ENCODE measurements around the gene NPFFR1. TPM values are rescaled to one million over a fixed set of nuclear protein-coding genes. Genes with fewer than 3 reads are reported as not detected.
"Not testable (repeated sequence)": the region's sequence is repeated elsewhere in the genome, so short reads cannot be mapped to it uniquely, and the experiment has no call there.

Gene NPFFR1
- total RNA-seq, 4 donors from 2014 or later: 0.16 TPM; not detected in 3

DNA sequence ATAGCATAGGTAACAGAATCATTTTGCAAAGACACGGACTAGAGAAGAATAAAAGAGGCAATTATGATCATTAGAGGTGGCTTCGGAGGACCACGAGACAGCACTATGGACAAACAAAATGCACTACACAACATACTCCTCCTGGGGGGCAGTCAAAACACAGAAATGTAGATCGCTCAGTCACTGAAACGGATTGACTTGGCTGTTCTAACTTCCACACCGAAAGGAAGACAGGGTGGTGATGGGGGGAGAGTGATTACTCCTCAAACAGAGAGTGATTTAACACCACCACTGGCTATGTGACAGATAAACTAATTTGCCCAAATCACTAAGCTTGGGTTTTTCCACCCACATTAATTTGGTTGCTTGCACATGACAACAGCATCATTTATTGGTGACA is 36.4 kb downstream of the NPFFR1 start:
- in situ Hi-C loops (cut with MboI; ENCODE audit: low pct_ligation_motif_present in 1 of 4, low pct_unique_long_range_greater_than_20kb in 1 of 4, low sequenced_read_pairs in 3 of 4) (no loop called here), intact Hi-C loops (cut with DNase I; ENCODE audit: low total_unique reads) (no loop called here)
- H3K27me3 ChIP-seq: no peaks in the 10 kb centered on the region
- 68 to 74% methylated on average over 6 of the region's 6 CpGs for WGBS, 2 donors (ENCODE audit: low coverage in 1 of 2)
- no peak overlapping the region for H3K27ac ChIP-seq
- no peaks in the 10 kb centered on the region for H3K4me1 ChIP-seq
- no peak for DNase-seq
- no peaks in the 10 kb centered on the region for H3K9me3 ChIP-seq
- H3K4me3 ChIP-seq: no peak overlapping the region
- no peaks in the 10 kb centered on the region for H3K36me3 ChIP-seq
- TF ChIP-seq, protein P1, sequence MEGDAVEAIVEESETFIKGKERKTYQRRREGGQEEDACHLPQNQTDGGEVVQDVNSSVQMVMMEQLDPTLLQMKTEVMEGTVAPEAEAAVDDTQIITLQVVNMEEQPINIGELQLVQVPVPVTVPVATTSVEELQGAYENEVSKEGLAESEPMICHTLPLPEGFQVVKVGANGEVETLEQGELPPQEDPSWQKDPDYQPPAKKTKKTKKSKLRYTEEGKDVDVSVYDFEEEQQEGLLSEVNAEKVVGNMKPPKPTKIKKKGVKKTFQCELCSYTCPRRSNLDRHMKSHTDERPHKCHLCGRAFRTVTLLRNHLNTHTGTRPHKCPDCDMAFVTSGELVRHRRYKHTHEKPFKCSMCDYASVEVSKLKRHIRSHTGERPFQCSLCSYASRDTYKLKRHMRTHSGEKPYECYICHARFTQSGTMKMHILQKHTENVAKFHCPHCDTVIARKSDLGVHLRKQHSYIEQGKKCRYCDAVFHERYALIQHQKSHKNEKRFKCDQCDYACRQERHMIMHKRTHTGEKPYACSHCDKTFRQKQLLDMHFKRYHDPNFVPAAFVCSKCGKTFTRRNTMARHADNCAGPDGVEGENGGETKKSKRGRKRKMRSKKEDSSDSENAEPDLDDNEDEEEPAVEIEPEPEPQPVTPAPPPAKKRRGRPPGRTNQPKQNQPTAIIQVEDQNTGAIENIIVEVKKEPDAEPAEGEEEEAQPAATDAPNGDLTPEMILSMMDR (IDR thresholded peaks at IDR 0.05): no peak
- TF ChIP-seq POLR2A (IDR thresholded peaks at IDR 0.05) (no peak), POLR2AphosphoS5 (IDR thresholded peaks at IDR 0.05) (no peak), EP300 (IDR thresholded peaks at IDR 0.05; ENCODE audit: low read depth) (no peak)

DNA sequence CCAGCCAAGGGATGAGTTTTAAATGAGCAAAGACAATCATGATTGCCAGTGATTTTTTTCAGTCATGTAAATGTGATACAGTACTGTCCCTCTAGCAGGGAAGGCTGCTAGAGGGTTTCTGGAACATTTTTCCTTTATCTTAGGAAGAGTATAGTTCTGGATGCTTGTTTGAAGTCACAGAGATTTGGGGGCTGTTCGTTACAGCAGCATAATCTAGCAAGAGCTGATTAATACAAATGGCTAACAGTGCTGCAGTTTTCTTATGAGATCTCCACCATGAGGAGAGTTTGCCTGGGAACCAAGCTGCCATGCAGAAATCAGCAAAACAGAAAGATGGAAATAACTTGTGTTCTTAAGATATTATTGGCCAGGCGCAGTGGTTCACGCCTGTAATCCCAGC is 42.7 kb downstream of the NPFFR1 start:
- in situ Hi-C loops (cut with MboI; ENCODE audit: low pct_ligation_motif_present in 1 of 4, low pct_unique_long_range_greater_than_20kb in 1 of 4, low sequenced_read_pairs in 3 of 4) (no loop called here), intact Hi-C loops (cut with DNase I; ENCODE audit: low total_unique reads) (no loop called here)
- Histone ChIP-seq H3K4me3 (no peak overlapping the region), H3K4me1 (no peaks in the 10 kb centered on the region), H3K27me3 (no peaks in the 10 kb centered on the region), H3K9me3 (no peaks in the 10 kb centered on the region), H3K36me3 (no peaks in the 10 kb centered on the region), H3K27ac (no peak overlapping the region)
- no peak for DNase-seq
- TF ChIP-seq, protein P1 (IDR thresholded peaks at IDR 0.05): no peak
- no peak for TF ChIP-seq POLR2A (IDR thresholded peaks at IDR 0.05)
- TF ChIP-seq EP300 (IDR thresholded peaks at IDR 0.05; ENCODE audit: low read depth): no peak
- TF ChIP-seq POLR2AphosphoS5 (IDR thresholded peaks at IDR 0.05): no peak
- 92 to 100% methylated on average over 3 of the region's 3 CpGs for WGBS, 2 donors (ENCODE audit: low coverage in 1 of 2)

DNA sequence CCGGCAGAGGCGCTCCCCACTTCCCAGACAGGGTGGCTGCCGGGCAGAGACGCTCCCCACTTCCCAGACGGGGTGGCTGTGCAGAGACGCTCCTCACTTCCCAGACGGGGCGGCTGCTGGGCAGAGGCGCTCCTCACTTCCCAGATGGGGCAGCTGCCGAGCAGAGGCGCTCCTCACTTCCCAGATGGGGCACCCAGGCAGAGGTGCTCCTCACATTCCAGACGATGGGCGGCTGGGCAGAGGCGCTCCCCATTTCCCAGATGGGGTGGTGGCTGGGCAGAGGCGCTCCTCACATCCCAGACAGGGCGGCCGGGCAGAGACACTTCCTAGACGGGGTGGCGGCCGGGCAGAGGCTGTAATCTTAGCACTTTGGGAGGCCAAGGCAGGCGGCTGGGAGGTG is 43.8 kb downstream of the NPFFR1 start:
- WGBS, 2 donors (ENCODE audit: low coverage in 1 of 2): 94% methylated on average over 9 of the region's 21 CpGs; no CpG with 5 or more reads in 1 of the 2 donors
- DNase-seq; H3K27ac ChIP-seq; H3K4me1 ChIP-seq; H3K36me3 ChIP-seq; H3K9me3 ChIP-seq; intact Hi-C loops (cut with DNase I; ENCODE audit: low total_unique reads); in situ Hi-C loops (cut with MboI; ENCODE audit: low pct_ligation_motif_present in 1 of 4, low pct_unique_long_range_greater_than_20kb in 1 of 4, low sequenced_read_pairs in 3 of 4); H3K27me3 ChIP-seq; H3K4me3 ChIP-seq: not testable (repeated sequence)

DNA sequence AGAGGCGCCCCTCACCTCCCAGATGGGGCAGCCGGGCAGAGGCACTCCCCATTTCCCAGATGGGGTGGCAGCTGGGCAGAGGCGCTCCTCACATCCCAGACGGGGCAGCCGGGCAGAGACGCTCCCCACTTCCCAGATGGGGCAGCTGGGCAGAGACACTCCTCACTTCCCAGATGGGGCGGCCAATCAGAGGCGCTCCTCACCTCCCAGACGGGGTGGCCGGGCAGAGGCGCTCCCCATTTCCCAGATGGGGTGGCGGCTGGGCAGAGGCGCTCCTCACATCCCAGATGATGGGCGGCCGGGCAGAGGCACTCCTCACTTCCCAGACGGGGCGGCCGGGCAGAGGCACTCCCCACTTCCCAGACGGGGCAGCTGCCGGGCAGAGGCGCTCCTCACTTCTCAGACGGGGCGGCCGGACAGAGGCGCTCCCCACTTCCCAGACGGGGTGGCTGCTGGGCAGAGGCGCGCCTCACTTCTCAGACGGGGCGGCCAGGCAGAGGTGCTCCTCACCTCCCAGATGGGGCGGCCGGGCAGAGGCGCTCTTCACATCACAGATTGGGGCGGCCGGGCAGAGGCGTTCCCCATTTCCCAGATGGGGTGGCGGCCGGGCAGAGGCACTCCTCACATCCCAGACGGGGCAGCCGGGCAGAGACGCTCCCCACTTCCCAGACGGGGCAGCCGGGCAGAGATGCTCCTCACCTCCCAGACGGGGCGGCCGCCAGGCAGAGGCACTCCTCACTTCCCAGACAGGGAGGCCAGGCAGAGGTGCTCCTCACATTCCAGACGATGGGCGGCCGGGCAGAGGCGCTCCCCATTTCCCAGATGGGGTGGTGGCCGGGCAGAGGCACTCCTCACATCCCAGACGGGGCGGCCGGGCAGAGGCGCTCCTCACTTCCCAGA is 44.5 kb downstream of the NPFFR1 start:
- DNase-seq; H3K27ac ChIP-seq; H3K27me3 ChIP-seq; in situ Hi-C loops (cut with MboI; ENCODE audit: low pct_ligation_motif_present in 1 of 4, low pct_unique_long_range_greater_than_20kb in 1 of 4, low sequenced_read_pairs in 3 of 4); H3K4me3 ChIP-seq; H3K4me1 ChIP-seq; intact Hi-C loops (cut with DNase I; ENCODE audit: low total_unique reads); H3K9me3 ChIP-seq; H3K36me3 ChIP-seq: not testable (repeated sequence)
- 93% methylated on average over 27 of the region's 55 CpGs; no CpG with 5 or more reads in 1 of the 2 donors for WGBS, 2 donors (ENCODE audit: low coverage in 1 of 2)

DNA sequence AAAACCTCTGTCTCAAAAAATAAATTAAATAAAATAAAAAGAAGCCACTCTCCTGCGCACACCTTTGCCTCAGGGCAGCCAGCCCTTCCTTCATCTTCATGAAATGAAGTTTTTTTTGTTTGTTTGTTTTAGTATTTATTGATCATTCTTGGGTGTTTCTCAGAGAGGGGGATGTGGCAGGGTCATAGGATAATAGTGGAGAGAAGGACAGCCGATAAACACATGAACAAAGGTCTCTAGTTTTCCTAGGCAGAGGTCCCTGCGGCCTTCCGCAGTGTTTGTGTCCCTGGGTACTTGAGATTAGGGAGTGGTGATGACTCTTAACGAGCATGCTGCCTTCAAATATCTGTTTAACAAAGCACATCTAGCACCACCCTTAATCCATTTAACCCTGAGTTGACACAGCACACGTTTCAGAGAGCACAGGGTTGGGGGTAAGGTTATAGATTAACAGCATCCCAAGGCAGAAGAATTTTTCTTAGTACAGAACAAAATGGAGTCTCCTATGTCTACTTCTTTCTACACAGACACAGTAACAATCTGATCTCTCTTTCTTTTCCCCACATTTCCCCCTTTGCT is 45.8 kb downstream of the NPFFR1 start:
- in situ Hi-C loops (cut with MboI; ENCODE audit: low pct_ligation_motif_present in 1 of 4, low pct_unique_long_range_greater_than_20kb in 1 of 4, low sequenced_read_pairs in 3 of 4); H3K4me1 ChIP-seq; H3K9me3 ChIP-seq; H3K27ac ChIP-seq; DNase-seq; intact Hi-C loops (cut with DNase I; ENCODE audit: low total_unique reads); H3K4me3 ChIP-seq; H3K36me3 ChIP-seq; H3K27me3 ChIP-seq: not testable (repeated sequence)
- WGBS, 2 donors (ENCODE audit: low coverage in 1 of 2): 64 to 76% methylated on average over 5 to 6 of the region's 6 CpGs

Measured in transverse colon (tissue), 4 donors.